BJ (cell line): Measurements from ENCODE around the gene TIMD4. TPM values are rescaled to one million over a fixed set of nuclear protein-coding genes. Genes with fewer than 3 reads are reported as not detected.
"Not testable (repeated sequence)": the region's sequence is repeated elsewhere in the genome, so short reads cannot be mapped to it uniquely, and the experiment has no call there.

Experiments
- CTCF ChIA-PET: fragments of 350-600 bp; formaldehyde crosslinking; extraction: SDS; loops from one replicate; lab custom pipeline; 2021; ENCODE audit warnings: antibody characterized with exemption, inconsistent platforms; lab: Yijun Ruan, JAX
- POLR2A ChIA-PET: fragments of 300-600 bp; sonication (Branson Sonifier 250); formaldehyde crosslinking; extraction: SDS; loops from one replicate; lab custom pipeline; 2021; ENCODE audit warnings: antibody characterized with exemption; lab: Charles Lee
- DNase-seq: peaks from one replicate; pipeline ENCODE4 v3.0.0-alpha.2; 2011; ENCODE audit warnings: low read depth
- H3K27me3 ChIP-seq: 2 replicates; pipeline ENCODE4 v1.6.0; 2011; ENCODE audit warnings: low read length; ENCODE audit not compliant: control insufficient read depth, insufficient read depth
- H3K36me3 ChIP-seq: 2 replicates; pipeline ENCODE4 v1.5.1; 2011; ENCODE audit warnings: low read length; ENCODE audit not compliant: control insufficient read depth, insufficient read depth
- H3K4me3 ChIP-seq: 2 replicates; pipeline ENCODE4 v1.5.1; 2011; ENCODE audit warnings: low read depth, mild to moderate bottlenecking, control low read depth, low read length
- polyA plus RNA-seq: library from polyadenylated mRNA; depleted of rRNA; stranded (reverse); fragments of >200 nt; gene quantifications from 2 replicates; pipeline ENCODE4 v1.2.3, GENCODE V29; 2011
- TF ChIP-seq, protein P1 (sequence below): IDR thresholded peaks from 2 replicates; pipeline ENCODE4 v1.5.1; 2011; ENCODE audit warnings: low read depth, mild to moderate bottlenecking, control low read depth, inconsistent platforms, low read length, moderate library complexity; ENCODE audit not compliant: insufficient read depth

TIMD4 gene
- polyA plus RNA-seq, 1 experiment = not detected

DNA sequence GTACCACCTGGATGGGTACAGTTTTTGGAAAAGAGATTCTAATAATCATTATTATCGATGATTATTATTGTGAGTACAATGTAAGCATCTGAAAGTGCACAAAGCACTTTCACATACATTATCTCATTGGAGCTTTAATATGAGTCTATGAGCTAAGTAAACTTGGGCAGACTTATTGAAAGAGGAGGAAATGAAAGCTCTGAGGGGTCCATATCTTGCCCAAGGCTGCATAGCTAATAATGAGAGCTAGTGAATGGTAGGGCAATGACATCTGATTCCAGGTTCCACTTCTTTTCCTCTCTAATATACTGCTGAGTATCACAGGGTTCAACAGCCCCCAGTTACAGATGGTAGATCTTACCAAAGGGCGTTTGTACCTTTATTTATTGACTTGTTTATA is 26.1 kb downstream of the TIMD4 start:
- ChIA-PET CTCF (no interaction called here), POLR2A (no interaction called here)
- DNase-seq = no peak
- Histone ChIP-seq H3K36me3 (no peaks in the 10 kb centered on the region), H3K4me3 (no peak overlapping the region), H3K27me3 (no peaks in the 10 kb centered on the region)
- TF ChIP-seq, protein P1, sequence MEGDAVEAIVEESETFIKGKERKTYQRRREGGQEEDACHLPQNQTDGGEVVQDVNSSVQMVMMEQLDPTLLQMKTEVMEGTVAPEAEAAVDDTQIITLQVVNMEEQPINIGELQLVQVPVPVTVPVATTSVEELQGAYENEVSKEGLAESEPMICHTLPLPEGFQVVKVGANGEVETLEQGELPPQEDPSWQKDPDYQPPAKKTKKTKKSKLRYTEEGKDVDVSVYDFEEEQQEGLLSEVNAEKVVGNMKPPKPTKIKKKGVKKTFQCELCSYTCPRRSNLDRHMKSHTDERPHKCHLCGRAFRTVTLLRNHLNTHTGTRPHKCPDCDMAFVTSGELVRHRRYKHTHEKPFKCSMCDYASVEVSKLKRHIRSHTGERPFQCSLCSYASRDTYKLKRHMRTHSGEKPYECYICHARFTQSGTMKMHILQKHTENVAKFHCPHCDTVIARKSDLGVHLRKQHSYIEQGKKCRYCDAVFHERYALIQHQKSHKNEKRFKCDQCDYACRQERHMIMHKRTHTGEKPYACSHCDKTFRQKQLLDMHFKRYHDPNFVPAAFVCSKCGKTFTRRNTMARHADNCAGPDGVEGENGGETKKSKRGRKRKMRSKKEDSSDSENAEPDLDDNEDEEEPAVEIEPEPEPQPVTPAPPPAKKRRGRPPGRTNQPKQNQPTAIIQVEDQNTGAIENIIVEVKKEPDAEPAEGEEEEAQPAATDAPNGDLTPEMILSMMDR = no peak

DNA sequence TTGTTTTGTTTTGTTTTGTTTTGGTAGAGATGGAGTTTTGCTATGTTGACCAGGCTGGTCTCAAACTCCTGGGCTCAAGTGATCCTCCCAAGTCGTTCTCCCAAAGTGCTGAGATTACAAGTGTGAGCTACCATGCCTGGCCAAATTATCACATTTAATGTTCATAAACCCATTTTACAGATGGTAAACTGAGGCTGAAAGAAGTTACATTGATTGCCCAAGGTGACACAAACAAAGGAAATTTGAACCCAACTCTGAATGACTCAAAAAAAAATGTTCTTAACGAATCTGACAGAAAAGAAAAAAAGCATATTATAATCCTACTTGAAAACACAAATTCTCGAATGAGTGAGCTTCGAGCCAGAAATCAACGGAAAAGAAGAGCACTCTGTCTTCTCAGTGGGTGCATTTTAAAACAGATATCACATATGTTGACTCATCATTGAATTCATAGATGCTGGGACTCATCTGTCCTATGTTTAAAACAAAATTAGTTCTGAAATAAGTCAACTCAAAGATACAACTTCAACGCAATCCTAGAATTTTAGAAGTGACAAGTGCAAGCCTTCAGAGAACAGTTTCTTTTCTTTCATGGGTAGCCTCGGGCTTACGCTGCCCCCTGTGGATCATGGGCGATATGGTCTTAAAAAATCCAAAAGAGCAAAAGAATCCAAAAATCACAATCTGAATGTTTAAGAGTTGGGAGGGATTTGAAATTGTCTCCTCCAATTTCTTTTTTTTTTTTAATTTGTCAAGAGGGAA is 28.4 kb downstream of the TIMD4 start:
- ChIA-PET POLR2A (no interaction called here), CTCF (interaction anchor here (0.8 kb wide), 1 partner anchor 14 kb away, joined by 4 read pairs; no protein-coding TSS in a partner anchor)
- no peak overlapping the region for H3K4me3 ChIP-seq
- no peak for DNase-seq
- TF ChIP-seq, protein P1 = peak; percentile 44
- H3K36me3 ChIP-seq = no peaks in the 10 kb centered on the region
- H3K27me3 ChIP-seq = no peaks in the 10 kb centered on the region

GRCh38 chr5:156929366-156929948 is 33.6 kb downstream of the TIMD4 start:
- POLR2A ChIA-PET = no interaction called here
- no peaks in the 10 kb centered on the region for H3K36me3 ChIP-seq
- no peaks in the 10 kb centered on the region for H3K27me3 ChIP-seq
- CTCF ChIA-PET = no interaction called here
- H3K4me3 ChIP-seq = no peak overlapping the region
- no peak for DNase-seq
- TF ChIP-seq, protein P1 = no peak

GRCh38 chr5:156927545-156927944 is 35.5 kb downstream of the TIMD4 start:
- ChIA-PET CTCF (no interaction called here), POLR2A (no interaction called here)
- Histone ChIP-seq H3K4me3 (no peak overlapping the region), H3K27me3 (no peaks in the 10 kb centered on the region), H3K36me3 (no peaks in the 10 kb centered on the region)
- TF ChIP-seq, protein P1 = no peak
- DNase-seq = no peak

DNA sequence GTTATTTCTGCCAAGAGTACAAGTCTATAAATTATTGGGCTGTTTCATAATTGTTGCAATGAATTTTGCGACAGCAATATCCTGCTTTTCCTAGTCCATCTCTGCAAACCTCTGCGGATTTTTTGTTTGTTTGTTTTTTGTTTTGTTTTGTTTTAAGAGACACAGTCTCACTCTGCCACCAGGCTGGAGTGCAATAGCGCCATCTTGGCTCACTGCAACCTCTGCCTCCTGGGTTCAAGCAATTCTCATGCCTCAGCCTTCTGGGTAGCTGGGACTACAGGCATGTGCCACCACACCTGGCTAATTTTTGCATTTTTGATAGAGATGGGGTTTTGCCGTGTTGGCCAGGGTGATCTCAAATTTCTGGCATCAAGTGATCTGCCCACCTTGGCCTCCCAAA is 37.3 kb downstream of the TIMD4 start:
- POLR2A ChIA-PET, DNase-seq, H3K36me3 ChIP-seq, H3K4me3 ChIP-seq, CTCF ChIA-PET, H3K27me3 ChIP-seq: not testable (repeated sequence)
